ENCODE data around the gene CCL23. TPM values are rescaled to one million over a fixed set of nuclear protein-coding genes. Genes with fewer than 3 reads are reported as not detected.

Gene CCL23
- total and polyA plus RNA-seq, 9 of the 15 experiments (the other 6 are each of a cell fraction or from before 2014, with no cell fraction given) = not detected

DNA sequence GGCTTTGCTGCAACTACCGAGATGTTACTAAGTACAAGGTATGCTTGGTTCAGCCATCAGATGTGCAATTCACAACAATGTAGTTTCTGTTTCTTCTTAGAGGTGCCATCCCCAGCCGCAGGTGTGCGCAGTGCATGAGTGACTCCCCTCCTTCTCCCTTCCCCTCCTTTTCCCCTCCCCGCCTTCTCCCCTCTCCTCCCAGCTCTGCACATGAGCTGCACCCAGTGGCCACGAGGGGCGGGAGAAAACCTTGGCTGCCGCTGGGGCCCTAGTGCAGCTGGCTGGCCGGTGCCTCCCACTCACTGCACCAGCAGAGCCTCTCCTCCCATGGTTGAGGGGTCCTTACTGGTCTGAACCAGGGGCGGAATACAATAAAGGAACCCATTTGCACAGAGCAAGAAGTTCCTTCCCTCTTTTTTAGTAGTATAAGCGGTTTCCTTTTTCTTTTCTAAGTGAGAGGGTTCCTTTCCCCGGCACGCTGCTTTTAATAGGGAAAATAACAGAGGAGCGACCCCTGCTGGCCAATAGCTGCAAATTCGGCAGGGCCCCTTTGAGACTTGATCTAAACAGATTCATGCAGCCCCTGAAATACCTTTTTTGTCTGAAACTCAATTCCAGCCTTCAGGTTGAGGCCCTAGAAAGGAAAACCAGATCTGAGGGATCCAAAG lies 8.6 kb downstream of the CCL23 start (continued):
- TF ChIP-seq ELK1 (CRISPR knock-in tag; IDR thresholded peaks at IDR 0.05) = no peak
- TF ChIP-seq KAT7 (CRISPR knock-in tag; IDR thresholded peaks at IDR 0.05; ENCODE audit: borderline replicate concordance) = no peak

DNA sequence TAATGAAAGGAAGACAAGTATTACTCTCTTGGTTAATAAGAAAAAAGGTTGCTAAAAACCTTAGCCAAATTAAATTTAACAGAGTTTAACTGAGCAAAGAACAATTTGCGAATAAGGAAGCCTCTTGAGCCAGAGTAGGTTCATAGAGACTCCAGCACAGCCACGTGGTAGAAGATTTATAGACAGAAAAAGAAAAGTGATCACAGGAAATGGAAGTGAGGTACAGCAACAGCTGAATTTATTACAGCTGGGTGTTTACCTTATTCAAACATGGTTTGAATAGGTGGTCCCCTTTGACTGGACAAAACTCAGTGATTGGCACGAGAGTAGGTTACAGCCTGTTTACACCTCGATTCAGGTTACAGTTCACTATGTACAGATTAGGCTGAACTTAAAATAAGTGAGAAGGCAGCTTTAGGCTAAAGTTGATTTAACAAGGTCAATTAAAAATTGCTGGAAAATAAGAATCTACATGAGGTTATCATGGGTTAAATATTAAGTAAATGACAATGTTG lies 13.1 kb downstream of the CCL23 start:
- no TSS peak for BruUV-seq (replicated peaks)
- Histone ChIP-seq H2AFZ (ENCODE audit: low read depth, low read length) (no peak overlapping the region), H3K9me3 (replicated peaks; ENCODE audit: control insufficient read depth, insufficient read depth, low read depth, low read length) (no peaks in the 10 kb centered on the region), H4K20me1 (replicated peaks; ENCODE audit: control insufficient read depth, insufficient read depth, low read length) (no peaks in the 10 kb centered on the region), H3K4me1 (replicated peaks in 1 of 2; ENCODE audit: control insufficient read depth in 2 of 2, insufficient read depth in 2 of 2, low read length in 2 of 2) (peaks cover 0 to 4% of the 10 kb centered on the region in 2 experiments; a peak in 1 of 5 replicates), H3K9ac (ENCODE audit: insufficient read depth in 1 of 2, low read depth in 2 of 2, low read length in 2 of 2) (no peak overlapping the region), H3K9me1 (ENCODE audit: control insufficient read depth, insufficient read depth, low read length) (no peaks in the 10 kb centered on the region), H3K79me2 (ENCODE audit: control insufficient read depth, insufficient read depth, low read length) (no peaks in the 10 kb centered on the region), H3K4me2 (ENCODE audit: insufficient read depth, low read length) (no peak overlapping the region), H3K4me3 (no peak overlapping the region), H3K27me3 (ENCODE audit: control insufficient read depth in 2 of 2, insufficient read depth in 2 of 2, low read length in 2 of 2) (peaks cover 7 to 20% of the 10 kb centered on the region in 2 experiments; a peak in 3 of 5 replicates), H3K36me3 (ENCODE audit: control insufficient read depth, insufficient read depth, low read length) (no peaks in the 10 kb centered on the region), H3K27ac (ENCODE audit: extremely low read depth, low read depth, low read length) (no peak overlapping the region)
- no peak for FAIRE-seq
- in situ Hi-C loops (cut with MboI) (no loop called here), intact Hi-C loops (cut with micrococcal nuclease) (loop anchor here (5.0 kb wide), 1 partner anchor 37 kb away; no protein-coding TSS in a partner anchor)
- POLR2A ChIA-PET = interaction anchor here (0.6 to 1.3 kb wide), 4 partner anchors 10 to 205 kb away, joined by 3 read pairs; partner anchors contain the start of gene CCL5
- 0% methylated on average over 4 of the region's 4 CpGs for WGBS (ENCODE audit: insufficient coverage, low coverage, missing lambda C conversion rate)
- ATAC-seq = no peak
- CTCF ChIA-PET (ENCODE audit: low intra/inter-chr PET ratio) = no interaction called here
- DNase-seq (ENCODE audit: extremely low read depth in 1 of 4, low spot score in 3 of 4) = no peak
- no peak for TF ChIP-seq BRF1 (IDR thresholded peaks at IDR 0.05; ENCODE audit: borderline replicate concordance, extremely low read depth, insufficient read length)
- no peak for TF ChIP-seq ZNF780A (CRISPR knock-in tag; IDR thresholded peaks at IDR 0.05)
- TF ChIP-seq, protein P1, sequence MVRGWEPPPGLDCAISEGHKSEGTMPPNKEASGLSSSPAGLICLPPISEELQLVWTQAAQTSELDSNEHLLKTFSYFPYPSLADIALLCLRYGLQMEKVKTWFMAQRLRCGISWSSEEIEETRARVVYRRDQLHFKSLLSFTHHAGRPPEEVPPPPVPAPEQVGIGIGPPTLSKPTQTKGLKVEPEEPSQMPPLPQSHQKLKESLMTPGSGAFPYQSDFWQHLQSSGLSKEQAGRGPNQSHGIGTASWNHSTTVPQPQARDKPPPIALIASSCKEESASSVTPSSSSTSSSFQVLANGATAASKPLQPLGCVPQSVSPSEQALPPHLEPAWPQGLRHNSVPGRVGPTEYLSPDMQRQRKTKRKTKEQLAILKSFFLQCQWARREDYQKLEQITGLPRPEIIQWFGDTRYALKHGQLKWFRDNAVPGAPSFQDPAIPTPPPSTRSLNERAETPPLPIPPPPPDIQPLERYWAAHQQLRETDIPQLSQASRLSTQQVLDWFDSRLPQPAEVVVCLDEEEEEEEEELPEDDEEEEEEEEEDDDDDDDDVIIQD (CRISPR knock-in tag; IDR thresholded peaks at IDR 0.05) = no peak
- TF ChIP-seq TAL1 (IDR thresholded peaks at IDR 0.05) = no peak
- TF ChIP-seq, protein P2, sequence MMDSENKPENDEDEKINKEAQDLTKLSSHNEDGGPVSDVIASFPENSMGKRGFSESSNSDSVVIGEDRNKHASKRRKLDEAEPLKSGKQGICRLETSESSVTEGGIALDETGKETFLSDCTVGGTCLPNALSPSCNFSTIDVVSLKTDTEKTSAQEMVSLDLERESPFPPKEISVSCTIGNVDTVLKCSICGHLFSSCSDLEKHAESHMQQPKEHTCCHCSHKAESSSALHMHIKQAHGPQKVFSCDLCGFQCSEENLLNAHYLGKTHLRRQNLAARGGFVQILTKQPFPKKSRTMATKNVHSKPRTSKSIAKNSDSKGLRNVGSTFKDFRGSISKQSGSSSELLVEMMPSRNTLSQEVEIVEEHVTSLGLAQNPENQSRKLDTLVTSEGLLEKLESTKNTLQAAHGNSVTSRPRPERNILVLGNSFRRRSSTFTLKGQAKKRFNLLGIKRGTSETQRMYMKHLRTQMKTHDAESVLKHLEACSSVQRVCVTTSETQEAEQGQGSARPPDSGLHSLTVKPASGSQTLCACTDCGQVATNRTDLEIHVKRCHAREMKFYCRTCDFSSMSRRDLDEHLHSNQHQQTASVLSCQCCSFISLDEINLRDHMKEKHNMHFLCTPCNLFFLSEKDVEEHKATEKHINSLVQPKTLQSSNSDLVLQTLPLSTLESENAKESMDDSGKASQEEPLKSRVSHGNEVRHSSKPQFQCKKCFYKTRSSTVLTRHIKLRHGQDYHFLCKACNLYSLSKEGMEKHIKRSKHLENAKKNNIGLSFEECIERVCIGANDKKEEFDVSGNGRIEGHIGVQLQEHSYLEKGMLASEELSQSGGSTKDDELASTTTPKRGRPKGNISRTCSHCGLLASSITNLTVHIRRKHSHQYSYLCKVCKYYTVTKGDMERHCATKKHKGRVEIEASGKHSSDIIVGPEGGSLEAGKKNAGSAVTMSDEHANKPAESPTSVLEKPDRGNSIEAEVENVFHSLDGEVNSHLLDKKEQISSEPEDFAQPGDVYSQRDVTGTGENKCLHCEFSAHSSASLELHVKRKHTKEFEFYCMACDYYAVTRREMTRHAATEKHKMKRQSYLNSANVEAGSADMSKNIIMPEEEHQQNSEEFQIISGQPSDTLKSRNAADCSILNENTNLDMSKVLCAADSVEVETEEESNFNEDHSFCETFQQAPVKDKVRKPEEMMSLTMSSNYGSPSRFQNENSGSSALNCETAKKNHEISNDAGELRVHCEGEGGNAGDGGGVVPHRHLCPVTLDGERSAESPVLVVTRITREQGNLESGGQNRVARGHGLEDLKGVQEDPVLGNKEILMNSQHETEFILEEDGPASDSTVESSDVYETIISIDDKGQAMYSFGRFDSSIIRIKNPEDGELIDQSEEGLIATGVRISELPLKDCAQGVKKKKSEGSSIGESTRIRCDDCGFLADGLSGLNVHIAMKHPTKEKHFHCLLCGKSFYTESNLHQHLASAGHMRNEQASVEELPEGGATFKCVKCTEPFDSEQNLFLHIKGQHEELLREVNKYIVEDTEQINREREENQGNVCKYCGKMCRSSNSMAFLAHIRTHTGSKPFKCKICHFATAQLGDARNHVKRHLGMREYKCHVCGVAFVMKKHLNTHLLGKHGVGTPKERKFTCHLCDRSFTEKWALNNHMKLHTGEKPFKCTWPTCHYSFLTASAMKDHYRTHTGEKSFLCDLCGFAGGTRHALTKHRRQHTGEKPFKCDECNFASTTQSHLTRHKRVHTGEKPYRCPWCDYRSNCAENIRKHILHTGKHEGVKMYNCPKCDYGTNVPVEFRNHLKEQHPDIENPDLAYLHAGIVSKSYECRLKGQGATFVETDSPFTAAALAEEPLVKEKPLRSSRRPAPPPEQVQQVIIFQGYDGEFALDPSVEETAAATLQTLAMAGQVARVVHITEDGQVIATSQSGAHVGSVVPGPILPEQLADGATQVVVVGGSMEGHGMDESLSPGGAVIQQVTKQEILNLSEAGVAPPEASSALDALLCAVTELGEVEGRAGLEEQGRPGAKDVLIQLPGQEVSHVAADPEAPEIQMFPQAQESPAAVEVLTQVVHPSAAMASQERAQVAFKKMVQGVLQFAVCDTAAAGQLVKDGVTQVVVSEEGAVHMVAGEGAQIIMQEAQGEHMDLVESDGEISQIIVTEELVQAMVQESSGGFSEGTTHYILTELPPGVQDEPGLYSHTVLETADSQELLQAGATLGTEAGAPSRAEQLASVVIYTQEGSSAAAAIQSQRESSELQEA (IDR thresholded peaks at IDR 0.05; ENCODE audit: low read depth) = no peak
- no peak for TF ChIP-seq RBM14 (IDR thresholded peaks at IDR 0.05; ENCODE audit: borderline replicate concordance, insufficient read depth, low read depth, low read length)
